Measurements from ENCODE around the gene RRAS. TPM values are rescaled to one million over a fixed set of nuclear protein-coding genes. Genes with fewer than 3 reads are reported as not detected.

Gene RRAS
- total RNA-seq, 1 donor from 2014 or later: 3.9 TPM

GRCh38 chr19:49676136-49676783, 36.3 kb upstream of the RRAS start:
- H3K4me1 Mint-ChIP-seq (ENCODE audit: low read depth): peaks cover 24% of the 10 kb centered on the region
- peak overlapping the region; percentile 97 for H3K4me3 Mint-ChIP-seq (ENCODE audit: low read depth)
- H3K9me3 Mint-ChIP-seq (ENCODE audit: low read depth): no peaks in the 10 kb centered on the region
- no peaks in the 10 kb centered on the region for H3K27me3 Mint-ChIP-seq
- peak; percentile 28 for DNase-seq (ENCODE audit: low spot score, unreplicated experiment)
- H3K36me3 Mint-ChIP-seq (ENCODE audit: insufficient read depth): peaks cover 11% of the 10 kb centered on the region
- no peak for TF ChIP-seq CTCF (IDR thresholded peaks at IDR 0.05; ENCODE audit: unreplicated experiment)
- H3K27ac Mint-ChIP-seq: peak overlapping the region; percentile 100

- TF ChIP-seq CTCF (IDR thresholded peaks at IDR 0.05; ENCODE audit: unreplicated experiment): peak; percentile 96
- Mint-ChIP-seq H3K36me3 (ENCODE audit: insufficient read depth) (peaks cover 11% of the 10 kb centered on the region), H3K4me1 (ENCODE audit: low read depth) (peaks cover 9% of the 10 kb centered on the region), H3K4me3 (ENCODE audit: low read depth) (peak overlapping the region; percentile 20), H3K9me3 (ENCODE audit: low read depth) (no peaks in the 10 kb centered on the region), H3K27ac (peak overlapping the region; percentile 89), H3K27me3 (no peaks in the 10 kb centered on the region)
- peak; percentile 83 for DNase-seq (ENCODE audit: low spot score, unreplicated experiment)
These were observed 32.4 kb upstream of the RRAS start for GRCh38 chr19:49672131-49672919.

GRCh38 chr19:49669516-49669915, 29.6 kb upstream of the RRAS start:
- Mint-ChIP-seq H3K4me1 (ENCODE audit: low read depth) (peaks cover 27% of the 10 kb centered on the region), H3K9me3 (ENCODE audit: low read depth) (no peaks in the 10 kb centered on the region), H3K27me3 (no peaks in the 10 kb centered on the region), H3K27ac (no peak overlapping the region), H3K36me3 (ENCODE audit: insufficient read depth) (peaks cover 11% of the 10 kb centered on the region), H3K4me3 (ENCODE audit: low read depth) (no peak overlapping the region)
- TF ChIP-seq CTCF (IDR thresholded peaks at IDR 0.05; ENCODE audit: unreplicated experiment): no peak
- DNase-seq (ENCODE audit: low spot score, unreplicated experiment): no peak

- no peaks in the 10 kb centered on the region for H3K9me3 Mint-ChIP-seq (ENCODE audit: low read depth)
- no peak for DNase-seq (ENCODE audit: low spot score, unreplicated experiment)
- peak overlapping the region; percentile 95 for H3K4me3 Mint-ChIP-seq (ENCODE audit: low read depth)
- peak overlapping the region; percentile 49 for H3K27ac Mint-ChIP-seq
- no peak for TF ChIP-seq CTCF (IDR thresholded peaks at IDR 0.05; ENCODE audit: unreplicated experiment)
- H3K4me1 Mint-ChIP-seq (ENCODE audit: low read depth): peaks cover 31% of the 10 kb centered on the region
- peaks cover 8% of the 10 kb centered on the region for H3K36me3 Mint-ChIP-seq (ENCODE audit: insufficient read depth)
- H3K27me3 Mint-ChIP-seq: no peaks in the 10 kb centered on the region
These were observed 27.5 kb upstream of the RRAS start for GRCh38 chr19:49667473-49667872.

GRCh38 chr19:49666120-49666444, 26.1 kb upstream of the RRAS start:
- no peak for DNase-seq (ENCODE audit: low spot score, unreplicated experiment)
- Mint-ChIP-seq H3K4me1 (ENCODE audit: low read depth) (peaks cover 23% of the 10 kb centered on the region), H3K27me3 (no peaks in the 10 kb centered on the region), H3K27ac (peak overlapping the region; percentile 97), H3K9me3 (ENCODE audit: low read depth) (no peaks in the 10 kb centered on the region), H3K4me3 (ENCODE audit: low read depth) (peak overlapping the region; percentile 95), H3K36me3 (ENCODE audit: insufficient read depth) (peaks cover 5% of the 10 kb centered on the region)
- peak; percentile 25 for TF ChIP-seq CTCF (IDR thresholded peaks at IDR 0.05; ENCODE audit: unreplicated experiment)
